NCI-H187 treated with DMSO at 0.1 percent for 48 hours (cell line): ENCODE data around the gene LINC01488.

Source experiments
- DNase-seq: peaks from one replicate; lab custom pipeline; 2025; lab: John Stamatoyannopoulos, UW

LINC01488 gene

DNA sequence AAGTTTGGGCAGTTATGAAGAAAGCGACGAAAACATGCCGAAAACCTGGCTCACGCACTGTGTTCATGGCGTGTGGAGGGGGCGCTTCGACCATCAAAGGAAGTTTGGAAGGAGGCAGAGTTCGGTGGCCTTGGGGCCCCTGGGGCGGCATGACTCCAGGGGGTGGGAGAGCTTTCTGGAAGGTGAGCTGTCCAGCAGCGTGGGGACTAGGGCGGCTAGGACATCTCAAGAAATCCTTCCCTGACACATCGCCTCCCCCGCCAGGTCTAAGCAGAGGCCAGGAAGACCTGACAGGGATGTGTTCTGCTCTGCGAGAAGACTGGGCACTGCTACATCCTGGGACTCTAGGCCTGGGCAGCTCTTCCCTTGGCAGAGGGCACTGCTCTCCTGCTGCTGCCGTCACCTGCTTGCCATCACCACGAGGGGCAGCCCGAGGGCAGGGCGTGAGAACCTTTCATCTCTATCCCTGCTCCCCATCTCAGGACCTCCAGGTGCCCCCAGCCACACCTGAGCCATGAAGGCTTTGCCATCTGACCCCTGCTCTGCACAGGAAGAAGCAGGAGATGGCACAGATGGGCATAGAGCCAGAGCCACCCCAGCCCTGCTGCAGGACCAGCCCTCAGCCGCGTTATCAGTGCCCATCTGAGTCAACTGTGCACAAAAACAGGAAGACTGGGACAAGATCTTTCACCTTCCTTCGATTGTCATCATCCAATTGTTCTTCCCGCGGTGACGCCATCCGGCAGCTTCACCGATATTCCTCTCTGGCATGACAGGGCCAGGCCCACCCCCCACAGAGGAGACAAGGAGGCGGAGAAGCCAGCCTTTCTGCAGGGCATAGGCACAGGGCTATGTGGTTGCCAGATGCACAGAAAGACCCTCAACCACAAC lies 12.7 kb downstream of the LINC01488 start:
- DNase-seq, result no peak

DNA sequence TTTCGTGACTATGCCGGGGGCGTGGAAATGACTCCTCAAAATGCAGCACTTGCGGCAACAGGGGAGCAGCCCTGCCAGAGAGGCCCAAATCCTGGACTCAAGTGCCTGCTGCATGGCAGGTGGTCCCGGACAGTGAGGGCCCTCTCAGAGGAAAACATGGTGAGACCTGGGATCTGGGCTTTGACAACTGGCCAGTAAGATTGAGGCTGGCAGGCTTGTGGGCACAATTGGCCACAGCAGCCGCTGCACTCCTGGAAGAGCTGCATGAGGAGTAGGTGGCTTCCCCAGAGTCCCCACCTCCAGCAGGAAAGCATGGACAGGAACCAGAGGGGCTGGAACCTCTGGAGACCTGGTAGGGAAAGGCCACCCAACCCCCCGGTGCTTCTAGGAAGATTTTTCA lies 13.4 kb downstream of the LINC01488 start:
- no peak for DNase-seq

DNA sequence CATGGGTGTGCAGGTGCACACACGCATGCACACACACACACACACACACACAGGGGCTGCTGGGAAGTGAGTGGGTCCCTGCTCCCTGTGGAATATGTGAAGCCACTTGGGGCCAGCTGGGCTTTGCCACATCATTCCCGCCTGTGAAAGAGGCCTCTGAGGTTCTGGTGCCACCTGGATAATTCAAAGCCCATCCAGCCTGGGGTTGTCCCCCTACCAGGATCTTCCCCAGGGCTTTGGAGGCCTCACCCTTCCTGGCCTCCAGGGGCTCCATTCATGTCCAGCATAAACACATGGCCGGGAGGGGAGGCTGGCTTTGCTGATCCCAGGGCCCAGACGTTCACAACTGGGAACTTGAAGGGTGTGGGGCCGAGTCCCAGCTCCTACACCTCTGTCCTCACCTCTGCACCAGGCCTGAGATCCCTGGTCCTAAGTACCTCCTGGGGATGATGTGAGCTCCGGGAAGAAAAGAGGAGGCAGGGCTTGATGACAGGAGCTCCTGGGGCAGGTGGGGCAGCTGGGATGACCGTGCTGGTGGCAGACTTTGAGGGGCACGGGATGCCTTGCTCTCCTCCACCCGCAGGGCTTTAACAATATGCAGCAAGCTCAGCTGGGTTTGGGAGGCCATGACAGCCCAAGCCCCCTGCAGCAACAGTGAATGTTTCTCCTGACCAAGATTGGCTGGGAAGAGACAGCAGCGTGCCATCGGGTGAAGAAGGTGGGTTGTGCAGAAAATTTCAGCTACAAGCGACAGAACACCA lies 14.2 kb downstream of the LINC01488 start:
- no peak for DNase-seq

DNA sequence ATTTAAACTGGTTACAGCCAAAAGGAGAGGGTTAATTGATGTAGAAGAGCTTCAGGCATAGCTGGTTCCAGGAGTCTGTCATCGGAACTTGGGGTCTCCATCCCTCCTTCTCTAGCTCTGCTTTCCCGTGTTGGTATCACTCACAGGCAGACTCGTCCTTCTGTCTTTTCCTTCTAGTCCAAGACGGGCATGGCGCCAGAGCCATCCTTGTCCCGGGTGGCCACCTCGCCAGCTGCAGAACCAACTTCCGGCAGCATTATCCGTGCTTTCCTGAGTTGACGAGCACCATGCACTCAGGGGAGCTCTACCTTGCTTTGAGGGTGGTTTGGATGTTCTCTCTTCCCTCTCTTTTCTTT lies 14.7 kb downstream of the LINC01488 start:
- DNase-seq, result no peak

DNA sequence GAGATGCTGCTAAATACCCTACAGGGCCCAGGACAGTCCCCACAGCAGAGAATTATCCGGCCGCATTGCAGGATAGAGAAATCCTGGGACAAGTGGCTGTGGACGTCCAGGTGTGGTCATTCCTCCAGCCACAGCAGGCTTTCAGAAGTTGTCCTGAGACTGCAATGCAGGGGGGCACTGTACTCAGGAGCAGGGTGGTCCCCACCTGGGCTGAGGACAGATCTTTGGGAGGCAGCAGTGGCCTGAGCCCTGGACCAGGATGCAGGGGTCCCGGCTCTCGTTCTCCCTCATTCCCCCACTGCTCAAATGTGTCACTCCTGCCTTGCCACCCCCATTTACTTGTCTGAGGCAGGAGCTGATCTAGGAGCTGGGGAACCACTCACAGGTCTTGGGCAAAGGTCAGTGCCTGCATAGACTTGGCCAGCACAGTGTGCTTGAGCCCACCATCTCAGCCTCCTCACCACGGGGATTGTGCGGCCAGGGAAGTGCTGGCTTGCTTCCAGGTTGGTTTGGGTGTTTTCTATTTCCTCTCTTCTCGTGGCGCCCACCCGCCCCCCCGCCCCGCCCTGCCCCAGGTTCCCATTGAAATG lies 15.3 kb downstream of the LINC01488 start:
- DNase-seq, result no peak

DNA sequence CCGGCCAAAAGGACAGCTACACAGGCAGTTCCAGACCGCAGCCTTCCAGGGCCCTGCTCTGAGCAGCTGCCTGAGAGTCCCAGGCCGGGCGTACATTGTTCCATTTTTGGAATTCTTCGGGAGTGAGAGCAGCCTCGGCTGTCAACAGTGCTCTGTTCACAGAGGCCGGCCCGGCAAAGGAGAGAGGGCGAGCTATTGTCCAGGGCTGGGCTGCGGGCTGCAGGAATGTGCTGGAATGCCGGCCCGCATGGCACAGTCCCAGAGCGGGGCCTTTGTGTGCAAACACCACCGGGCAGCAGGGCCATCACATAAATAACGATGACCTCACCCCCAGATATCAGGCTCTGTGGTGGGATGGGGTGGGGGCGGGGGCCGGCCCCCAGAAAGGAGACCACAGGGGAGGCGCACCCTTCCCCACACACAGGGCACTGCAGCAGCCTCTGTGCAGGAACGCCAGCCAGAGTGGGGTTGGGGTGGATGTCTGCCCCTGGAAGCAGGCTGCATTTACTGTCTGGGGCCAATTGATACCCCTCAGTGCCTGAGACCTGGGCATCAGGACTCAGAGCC lies 15.8 kb downstream of the LINC01488 start:
- no peak for DNase-seq

DNA sequence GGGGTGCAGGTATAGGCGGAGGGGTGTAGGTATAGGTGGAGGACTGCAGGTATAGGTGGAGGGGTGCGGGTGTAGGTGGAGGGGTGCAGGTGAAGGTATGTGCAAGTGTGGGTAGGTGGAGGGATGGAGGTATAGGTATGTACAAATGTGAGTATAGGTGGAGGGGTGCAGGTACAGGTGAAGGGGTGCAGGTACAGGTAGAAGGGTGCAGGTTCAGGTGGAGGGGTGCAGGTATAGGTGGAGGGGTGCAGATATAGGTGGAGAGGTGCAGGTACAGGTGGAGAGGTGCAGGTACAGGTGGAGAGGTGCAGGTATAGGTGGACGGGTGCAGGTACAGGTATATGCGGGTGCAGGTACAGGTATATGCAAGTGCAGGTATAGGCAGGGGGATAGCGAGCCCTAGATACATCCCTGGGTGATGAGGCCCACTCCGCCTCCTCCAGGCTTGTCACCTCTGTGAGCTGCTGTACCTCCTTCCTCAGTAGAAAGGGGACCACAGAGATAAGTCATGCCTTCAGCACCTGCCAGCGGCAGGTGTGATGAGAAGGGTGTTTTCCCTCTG lies 17.2 kb downstream of the LINC01488 start:
- no peak for DNase-seq

DNA sequence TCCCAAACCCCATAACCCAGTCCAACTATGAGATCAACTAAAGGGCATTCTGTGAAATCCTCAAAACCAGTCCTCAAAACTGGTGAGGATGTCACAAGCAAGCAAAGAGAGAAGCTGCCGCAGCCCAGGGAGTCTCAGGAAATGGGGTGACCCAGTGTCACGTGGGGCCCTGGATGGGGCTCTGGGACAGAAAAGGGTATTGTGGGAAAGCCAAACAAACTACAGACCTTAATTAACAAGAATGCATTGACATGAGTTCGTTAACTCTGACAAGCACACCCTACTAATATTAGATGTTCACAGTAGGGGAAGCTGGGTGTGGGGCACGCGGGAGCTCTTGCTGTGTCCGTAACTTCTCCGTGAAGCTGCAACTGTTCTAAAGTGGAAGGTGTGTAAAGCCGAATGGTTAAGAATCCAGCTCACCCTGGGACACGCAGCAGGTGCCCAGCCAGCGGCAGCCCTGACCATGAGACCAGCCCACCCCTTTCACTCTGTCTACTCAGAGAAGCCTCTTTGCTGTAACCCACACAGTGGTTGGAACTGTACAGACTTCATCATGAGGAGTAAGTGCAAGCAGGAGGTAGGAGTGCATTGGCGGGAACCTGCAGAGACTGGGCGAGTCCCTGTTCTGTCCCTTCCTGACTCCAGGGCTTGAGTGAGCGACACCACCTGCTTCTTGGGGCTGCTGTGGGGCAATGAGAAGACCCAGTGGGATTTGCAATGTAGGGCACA lies 17.9 kb downstream of the LINC01488 start:
- no peak for DNase-seq

DNA sequence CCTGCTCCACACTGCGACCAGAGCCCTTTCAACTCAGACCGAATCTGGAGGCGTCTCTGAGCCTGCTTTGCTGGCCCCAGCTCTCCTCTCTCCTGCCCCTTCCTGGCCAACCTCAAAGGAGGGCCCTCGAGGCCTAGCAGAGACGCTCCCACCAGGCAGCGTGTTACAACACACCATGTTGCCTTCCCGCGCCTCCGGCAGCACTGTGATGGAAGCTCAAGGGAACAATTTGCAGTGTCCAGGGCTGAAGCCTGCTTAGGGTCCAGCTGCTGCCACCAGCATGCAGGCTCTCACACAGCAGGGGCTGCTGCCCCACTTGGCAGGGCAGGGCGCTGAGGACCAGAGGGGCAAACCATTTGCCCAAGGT lies 18.4 kb downstream of the LINC01488 start:
- no peak for DNase-seq

DNA sequence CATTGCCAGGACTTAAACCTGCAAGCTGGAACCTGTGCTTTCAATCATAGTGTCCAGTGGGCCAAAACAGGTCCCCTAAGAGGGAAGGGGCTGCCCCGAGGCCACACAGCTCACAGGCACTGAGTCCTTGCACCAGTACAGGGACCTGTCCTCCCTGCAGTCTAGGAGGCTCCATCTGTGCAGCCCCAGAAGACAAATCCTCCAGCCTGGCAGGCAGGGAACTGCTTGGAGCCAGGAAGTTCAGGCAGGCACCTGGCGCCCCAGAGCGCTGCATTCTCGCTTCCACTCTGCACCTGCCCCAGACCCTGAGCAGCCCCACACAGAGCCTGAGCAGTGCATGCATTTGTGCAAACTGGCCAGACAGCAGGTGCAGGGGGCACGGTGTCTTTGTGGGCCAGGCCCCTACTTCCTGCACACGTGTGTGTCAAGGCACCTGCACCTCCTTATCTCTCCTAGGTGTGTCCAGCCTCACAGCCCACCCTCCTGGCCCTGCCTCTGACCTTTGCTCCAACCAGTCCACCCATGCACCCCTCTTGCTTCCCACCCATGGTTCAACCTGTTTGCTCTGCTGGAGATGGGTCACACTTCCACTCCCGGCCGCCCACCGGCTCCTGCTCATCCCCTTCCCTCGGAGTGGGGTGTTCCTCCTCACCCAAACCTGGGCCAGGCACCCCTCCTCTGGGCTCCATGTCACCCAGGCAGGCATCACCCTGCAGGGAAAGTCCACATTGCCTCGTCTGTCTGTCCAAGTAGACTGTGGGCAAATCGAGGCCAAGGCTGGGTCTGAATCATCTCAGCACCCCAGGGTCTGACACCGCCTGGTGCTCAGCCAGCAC lies 19.0 kb downstream of the LINC01488 start:
- no peak for DNase-seq

DNA sequence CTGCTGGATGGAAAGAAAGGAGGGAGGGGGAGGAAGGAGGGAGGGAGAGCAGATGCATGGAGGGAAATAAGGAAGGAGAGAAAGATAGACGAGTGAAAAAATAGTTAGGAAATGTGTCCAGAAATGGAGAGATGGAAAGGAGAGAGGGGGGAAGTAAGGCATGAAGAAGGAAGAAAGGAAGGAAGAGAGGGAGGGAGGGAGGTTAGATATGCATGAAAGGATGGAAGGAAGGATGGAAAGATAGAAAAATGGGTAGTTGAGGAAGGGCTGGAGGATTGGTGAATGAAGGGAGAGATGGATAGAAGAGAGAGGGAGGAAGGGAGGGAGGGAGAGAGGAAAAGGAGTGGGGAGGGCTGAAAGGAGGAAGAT lies 19.6 kb downstream of the LINC01488 start:
- no peak for DNase-seq

DNA sequence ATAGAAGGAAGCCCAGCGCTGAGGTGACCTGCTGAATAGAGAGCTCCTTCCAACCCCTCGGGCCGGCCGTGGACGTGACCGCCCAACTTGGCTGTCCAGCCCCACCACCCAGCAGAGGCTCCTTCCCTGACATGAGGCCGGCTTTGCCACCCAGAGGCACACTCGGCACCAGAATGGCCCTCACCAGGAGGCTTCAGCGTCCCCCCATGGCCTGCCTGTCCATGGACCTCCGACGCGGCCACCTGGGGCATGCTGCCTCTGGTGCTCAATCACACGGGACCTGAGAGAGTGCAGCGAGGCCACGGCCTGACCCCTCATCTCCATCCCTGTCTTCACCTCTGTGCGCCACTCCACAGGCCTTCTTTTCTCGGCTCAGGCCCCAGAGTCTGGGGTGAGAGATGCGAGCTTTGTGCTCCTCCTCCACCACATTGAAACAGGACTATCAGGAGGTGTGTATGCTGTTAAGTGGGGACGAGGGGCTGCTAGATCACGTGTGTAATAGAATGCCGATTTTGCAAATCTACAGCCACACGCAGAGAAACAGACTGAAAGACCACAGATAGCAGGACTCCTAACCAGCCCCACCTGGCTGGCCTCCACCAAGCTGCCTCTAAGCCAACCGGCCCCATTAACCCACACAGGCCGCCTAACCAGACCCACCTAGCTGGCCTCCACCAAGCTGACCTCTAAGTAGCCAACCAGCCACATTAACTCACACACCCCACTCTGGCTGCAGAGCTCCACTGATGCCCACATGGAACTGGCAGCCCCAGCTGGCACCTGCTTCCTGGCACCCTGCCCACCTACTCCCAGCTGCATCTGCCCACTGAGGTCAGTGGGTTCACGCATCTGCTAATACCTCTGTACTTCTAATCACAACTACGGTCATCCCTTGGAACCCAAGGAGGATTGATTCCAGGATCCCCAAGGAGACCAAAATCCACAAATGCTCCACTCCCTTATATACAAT lies 20.7 kb downstream of the LINC01488 start:
- DNase-seq, result no peak

DNA sequence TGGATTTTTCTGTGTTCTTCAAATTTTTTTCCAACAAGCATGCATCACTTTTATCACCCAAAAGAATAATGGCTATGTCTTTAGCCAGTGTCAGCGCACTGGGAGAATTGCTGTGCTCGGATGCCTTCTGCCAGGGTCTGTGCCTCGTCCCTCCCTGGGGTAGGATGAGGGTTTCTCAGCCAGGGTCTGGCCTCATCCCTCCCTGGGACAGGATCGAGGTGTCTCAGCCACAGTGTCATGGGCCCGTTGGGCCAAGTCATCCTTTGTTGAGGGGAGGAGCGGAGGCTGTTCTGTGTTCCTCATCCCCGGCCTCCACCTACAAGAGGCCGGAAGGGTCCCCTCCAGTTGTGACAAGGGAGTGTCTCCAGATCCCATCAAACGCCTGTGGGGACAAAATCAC lies 22.7 kb downstream of the LINC01488 start:
- DNase-seq, result no peak

DNA sequence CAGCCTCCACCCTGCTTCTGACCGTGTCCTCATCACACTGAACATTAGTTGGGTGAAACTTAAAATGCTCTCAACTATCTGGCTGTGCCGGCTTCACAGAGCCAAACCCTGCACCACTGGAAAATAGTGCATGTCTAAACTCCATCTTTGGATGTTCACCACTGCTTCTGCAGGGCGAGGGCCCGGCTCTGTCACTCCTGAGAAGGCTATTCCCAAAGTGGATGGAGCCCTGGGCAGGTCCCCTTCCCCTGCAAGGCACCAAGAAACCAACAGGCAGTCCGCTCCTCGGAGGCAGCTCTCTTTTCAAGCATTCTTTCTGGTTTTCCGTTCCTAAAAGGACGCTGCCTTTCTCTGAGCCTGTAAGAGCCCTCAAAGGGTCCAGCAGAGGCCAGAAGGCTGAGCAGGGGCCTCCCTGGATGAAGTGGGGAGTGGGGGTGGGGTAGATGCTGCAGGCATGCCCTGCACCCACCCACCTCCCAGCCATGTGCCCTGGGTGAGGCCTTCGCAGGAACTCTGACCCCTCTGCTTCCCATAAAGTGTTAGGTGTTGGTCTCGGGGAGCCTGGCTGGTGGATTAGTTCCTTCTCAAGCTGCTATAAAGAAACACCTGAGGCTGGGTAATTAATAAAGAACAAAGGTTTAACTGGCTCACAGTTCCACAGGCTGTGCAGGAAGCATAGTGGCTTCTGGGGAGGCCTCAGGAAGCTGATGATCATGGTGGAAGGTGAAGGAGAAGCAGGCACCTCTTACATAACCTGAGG lies 23.3 kb downstream of the LINC01488 start:
- DNase-seq, result no peak

DNA sequence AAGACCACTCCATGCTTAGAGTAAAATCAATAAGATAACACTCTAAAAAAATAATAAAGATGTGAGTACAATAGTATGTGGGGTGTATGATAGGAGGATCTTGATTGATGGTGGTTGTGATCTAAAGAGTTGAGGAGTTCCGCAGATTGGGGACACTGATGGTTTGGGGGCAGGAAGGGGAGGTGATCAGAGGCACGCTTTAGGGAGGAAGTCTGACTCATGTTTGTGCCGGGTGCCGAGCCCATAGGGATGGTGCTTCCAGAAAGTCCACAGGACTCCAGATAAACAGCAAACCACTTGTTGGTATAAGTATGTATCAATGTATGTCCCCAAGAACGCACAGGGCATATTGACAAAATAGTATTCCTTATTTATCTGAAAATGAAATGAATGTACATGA lies 27.5 kb downstream of the LINC01488 start:
- no peak for DNase-seq

DNA sequence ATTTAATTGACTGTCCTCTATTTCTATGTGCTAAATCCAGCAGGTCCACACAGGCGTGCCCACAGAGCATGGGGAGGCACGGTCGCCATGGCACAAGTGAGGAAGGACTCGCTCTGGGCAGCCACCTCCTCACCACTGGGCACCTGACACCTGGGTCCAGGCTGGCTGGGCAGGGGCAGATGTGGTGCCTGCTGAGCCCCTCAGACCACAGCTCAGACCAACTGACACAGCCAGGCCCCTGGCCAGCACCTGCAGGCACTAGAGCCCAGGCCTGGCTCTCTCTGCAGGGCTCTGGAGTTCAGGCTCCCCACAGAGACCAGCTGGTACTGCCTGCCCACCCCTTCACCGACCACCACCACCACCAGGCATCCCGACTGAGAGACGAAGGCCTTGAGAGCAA lies 27.9 kb downstream of the LINC01488 start:
- DNase-seq, result no peak

DNA sequence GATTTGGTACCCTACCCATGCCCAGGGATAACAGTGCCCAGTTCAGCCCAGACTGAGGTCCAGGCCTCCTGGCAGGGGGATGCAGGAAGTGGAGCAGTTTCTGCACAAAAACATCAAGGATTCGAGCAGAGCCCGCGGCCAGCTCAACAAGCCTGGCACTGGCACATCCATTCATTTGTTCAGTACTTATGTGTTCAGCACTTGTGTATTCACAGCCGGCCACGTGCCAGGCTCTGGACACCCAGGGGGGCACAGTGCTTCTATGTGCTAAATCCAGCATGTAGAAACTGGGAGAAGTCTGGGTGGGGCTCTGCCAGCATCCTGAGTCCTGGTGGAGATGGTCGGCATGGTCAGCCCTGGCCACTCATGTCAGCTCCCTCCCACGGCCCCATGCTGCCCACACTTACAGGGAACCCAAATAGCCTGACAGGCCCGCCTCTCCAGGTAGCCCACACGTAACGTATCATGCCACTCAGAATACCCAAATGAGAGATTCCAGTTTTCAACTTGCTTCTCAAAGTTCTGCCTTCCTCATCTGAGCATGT lies 28.5 kb downstream of the LINC01488 start:
- DNase-seq, result no peak

DNA sequence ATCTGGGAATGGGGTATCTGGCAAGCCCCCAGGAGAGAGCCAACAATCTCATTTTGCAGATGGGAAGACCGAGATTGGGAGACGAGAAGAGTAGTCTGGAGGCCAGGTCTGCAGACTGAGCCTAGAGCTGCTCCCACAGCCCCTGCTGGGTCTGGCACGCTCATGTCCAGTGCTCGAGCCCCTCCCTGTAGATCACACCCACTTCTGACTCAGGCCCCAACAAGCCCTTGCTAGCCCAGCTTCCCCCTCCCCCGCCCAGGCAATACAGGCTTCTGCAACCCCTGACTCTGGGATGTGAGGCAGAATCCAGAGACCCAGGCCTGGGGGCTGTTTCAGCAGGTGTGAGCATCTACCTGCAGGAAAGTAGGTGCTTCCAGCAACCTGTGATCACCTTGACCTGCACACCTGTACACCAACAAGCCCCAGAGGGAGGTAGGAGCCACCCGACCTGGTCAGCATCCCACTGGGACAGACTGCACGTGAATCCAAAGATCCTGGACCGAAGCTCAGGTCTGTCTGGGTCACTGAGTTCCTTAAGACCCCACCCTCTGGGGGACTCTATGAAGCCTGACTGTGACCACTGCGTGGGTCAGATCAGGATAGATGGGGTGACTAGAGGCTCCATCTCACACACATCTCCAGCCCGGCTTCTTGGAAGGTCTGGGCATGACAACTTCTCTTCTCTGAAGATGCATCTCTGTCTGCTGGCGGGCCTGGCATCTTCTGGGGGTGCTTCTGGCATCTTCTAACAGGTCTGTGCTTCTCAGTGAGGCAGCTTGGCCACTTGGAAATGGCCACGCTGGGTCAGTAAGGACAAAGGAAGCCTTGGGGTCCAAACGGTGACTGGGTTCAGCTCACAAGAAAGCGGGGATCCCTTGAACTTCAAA lies 29.3 kb downstream of the LINC01488 start:
- DNase-seq, result no peak
